DMS53 (cell line): Measurements from ENCODE around the gene NOX1.

Source experiments
- DNase-seq: peaks from one replicate; lab custom pipeline; 2025; lab: John Stamatoyannopoulos, UW

The NOX1 gene

DNA sequence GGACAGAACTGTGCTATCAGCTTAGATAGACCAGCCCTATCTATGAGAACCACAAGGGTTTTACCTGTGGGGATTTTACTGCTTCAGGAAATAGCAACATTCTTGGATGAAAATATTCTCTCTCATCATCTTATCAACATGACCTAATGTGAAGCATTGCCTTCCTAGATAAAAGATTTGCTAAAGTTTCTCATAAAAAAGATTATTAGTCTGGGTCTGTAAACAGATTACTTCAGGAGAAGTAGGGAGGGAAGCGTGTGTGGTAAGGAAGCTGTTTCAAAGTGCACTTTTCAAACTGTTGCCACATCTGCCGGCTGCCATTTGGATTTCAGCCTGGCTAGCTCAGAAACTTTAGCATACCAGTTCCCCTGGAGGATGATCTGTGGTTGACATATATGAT lies at the start of gene NOX1:
Gene NOX1, minus strand, starts transcription at position 35 of the 400 bp plus-strand sequence. CDS start 220 bp downstream, outside the sequence.
- peak; percentile 7 for DNase-seq

DNA sequence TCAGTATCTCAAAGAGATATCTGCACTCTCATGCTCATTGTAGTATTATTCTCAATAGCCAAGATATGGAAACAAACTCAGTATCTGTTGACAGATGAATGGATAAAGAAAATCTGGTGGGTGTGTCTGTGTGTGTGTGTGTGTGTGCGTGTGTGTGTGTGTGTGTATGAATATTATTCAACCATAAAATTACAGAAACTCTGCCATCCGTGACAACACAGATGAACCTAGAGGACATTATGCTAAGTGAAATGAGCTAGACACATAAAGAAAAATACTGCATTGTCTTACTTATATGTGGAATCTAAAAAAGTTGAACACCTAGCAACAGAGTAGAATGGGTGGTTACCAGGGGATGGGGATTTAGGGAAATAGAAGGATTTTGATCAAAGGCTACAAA lies 41.4 kb upstream of the NOX1 start:
- DNase-seq, result peak; percentile 45

DNA sequence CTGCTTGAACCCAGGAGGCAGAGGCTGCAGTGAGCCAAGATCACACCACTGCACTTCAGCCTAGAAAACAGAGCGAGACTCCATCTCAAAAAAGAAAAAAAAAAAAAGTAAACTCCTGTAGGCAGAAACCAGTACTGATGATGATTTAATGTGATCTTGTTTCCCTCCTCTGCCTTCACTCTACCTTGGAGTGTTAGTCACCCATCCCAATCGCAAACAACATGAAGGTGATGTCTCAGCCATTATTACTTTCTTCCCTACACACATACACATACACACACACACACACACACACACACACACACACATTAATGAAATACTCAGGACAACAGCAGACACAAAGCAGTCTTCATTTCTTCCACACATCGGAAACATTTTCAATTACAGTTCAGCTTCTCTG lies 39.0 kb upstream of the NOX1 start:
- DNase-seq, result no peak

DNA sequence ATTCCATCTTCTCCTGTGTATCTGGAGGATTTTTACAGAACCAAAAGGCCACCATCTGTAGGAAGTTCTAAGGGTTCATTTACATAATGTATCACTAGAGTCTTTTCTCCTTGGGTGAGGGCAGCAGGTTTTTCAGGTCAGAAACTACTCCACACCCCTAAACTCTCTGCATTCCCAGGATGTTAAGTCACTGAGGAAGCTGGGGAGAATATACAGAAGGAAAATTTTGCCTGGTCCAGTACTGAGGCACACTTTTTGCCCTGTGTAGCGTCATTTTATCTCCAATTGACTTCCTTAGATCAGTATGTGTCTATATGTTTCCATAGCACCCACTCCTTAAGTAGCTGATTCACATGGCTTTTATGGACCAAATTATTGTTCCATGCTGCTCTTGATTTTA lies 37.6 kb upstream of the NOX1 start:
- DNase-seq, result no peak

DNA sequence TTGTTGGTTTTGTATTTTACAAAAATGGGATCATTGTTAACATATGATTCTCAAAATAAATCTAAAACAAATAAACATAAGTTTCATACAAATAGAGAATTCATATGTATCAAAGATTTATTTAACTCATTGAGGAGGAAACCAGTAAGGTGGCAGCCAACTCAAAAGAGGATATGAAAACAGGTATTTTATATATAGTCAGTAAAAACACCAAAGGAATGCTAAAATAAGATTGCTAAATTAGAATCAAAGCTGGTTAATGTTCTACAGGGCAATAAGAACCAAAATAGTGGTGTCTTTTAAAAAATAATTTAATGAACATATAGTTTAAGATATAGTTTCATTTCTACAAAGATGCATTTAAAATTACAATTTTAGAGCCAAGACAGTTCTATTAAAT lies 31.5 kb upstream of the NOX1 start:
- no peak for DNase-seq

DNA sequence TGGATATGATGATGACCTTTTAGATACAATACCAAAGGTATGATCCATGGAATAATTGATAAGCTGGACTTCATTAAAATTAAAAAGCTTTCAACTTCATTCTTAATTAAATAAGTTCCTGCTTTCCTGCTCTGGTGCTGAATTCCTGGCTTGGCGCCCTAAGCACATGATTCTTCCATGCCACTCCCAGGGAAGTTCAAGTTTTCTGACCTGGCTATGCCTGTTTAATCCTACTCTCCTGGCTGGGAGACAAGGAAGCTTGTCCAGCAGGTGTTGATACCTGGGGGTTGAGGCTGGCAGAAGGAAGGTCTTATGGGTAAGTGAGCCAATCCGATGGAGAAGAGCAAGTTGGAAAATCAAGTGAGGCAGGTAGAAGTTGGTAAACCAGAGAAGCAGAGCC lies 30.3 kb upstream of the NOX1 start:
- no peak for DNase-seq

DNA sequence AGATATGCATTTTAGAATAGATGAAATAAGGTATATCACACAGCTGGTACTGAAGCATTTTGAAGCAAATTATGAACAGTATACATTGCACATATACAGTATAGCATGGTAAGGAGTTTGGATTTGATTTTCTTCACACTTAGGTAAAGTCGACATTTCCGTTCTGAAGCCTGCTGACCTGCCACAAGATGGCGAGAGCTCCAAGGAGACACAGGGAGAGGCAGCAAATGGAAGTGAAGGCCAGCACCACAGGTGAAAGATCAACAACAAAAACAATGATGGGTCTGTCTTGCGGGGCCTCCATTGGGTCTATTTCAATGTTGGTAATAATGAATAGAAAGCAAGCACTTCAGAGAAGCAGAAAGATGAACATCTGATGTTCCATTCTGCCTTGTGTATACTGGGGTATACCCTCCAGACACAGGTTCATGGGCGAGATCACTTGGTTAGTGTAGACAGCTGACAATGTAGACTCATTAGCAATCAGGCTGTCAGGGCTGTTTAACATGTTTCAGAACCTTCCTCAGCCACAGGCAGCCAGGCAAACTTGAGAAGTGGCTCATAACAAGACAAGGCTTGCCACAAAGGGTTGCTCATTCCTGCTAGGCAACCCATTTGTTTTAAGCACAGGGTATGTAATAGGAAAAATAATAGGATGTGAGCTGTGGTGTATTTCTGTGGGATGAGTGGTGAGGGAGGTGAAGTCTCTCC lies 21.4 kb upstream of the NOX1 start:
- peak; percentile 79 for DNase-seq

DNA sequence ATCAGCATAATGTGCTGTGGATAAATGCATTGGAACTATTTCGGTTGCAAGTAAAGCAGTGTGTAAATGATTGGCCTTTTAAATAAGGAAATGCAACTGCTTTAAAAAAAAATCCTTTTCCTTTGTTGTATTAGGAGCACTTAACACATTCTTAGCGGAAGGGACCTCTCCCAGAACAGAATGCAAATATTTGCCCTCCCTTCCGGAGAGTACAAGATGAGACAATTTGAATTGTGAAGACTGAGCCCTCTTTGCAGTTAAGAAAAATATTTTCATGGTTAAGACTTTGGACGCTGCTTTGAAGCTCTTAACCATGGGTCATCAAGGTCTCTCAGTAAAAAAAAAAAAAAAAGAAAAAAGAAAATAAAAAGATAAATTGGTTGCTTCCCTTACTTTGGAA lies 9.5 kb upstream of the NOX1 start:
- peak; percentile 61 for DNase-seq

DNA sequence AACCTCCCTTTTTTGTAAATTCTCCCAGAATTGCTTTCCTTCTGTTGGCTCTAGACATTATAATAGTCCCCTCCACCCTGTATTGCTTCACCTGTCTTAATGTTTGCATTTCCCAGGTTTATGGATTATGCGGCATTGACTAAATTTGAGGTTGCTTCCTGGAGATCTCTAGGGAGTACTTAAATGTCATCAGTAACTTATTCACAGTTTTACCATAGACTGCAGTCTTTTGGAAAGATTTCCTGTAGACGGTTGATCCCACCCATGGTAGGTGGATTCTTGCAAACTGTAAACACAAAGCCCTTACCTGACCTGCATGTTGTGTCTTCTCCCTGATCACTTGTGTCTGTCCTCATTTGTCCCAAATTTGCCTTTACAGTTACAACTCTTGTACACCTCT lies 6.2 kb upstream of the NOX1 start:
- DNase-seq, result peak; percentile 58

DNA sequence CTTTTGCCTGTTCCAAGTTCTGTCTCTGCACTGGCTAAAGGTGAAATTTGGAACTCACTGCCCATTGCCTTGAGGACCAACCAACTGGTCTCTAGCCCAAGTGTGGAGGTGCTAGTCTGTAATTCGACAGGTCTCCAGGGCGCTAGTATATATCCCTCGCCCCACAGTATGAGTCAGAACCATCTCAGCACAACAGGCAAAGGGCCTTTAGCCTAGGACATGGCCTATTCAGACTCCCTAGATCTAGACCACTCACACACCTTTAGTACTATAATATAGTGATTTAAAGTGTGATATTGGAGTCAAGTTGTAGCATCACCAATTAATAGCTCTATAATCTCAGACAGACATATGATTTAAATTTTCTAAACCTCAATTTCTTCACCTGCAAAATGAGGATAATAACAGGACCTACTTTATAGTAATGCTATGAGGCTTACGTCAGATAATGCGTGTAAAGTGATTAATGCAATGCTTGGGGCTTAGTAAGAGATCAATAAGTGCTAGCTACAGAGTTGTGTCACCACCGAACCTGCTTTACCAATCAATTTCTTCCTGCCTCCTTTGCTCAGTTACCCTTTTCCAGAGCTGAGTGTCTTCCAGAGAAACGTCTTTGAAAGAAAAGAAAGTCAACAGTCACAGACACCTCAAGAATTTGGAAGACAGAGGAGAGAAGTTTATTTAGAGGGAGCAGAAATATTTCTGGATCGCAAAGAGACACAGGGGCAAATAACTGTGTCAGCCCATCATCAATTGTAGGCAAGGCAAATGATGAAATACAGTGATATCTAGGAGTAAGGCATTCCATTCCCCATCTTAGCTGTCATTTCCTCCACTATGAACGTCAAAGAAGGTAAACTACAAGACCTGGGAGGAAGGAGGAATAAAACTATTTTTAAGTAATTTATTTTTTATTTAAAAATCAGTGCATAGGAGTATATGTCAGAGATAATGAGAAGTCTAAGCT lies 2.3 kb downstream of the NOX1 start:
- DNase-seq, result peak; percentile 19

DNA sequence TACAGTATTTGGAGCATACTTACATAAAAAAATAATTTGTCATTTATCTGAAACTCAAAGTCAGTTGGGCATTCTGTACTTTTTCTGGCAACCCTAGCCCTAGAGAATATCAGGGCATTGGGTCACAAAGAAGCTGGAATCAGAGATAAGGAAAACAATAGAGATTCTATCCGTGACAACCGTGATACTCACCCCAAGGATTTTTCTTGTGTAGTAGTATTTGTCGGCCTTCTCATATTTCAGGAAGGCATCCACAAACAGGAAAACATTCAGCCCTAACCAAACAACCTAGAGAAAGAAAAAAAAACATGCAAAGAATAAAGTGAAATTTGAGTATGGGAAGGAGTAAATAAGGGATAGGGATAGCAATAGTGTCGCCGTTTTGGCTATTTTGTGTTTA lies 3.6 kb downstream of the NOX1 start:
- peak; percentile 73 for DNase-seq

DNA sequence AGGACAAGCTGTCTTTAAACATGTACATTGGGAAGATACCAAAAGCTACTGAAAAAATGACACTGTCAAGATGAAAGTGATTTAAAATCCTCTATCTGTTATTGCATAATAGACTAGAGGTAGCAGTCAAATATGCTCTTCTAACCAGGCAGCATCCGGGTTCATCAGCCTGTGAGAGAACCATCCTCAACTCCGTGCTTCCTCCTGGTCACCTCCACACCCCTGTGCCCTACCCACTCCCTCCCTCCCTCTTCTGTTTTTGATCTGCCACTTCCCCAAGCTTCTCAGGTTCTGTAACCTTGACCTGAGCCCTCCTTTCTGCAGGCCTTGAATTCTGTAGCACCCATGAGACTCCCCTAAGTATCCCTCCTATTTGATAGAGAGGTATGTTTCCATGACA lies 5.9 kb downstream of the NOX1 start:
- DNase-seq, result no peak

DNA sequence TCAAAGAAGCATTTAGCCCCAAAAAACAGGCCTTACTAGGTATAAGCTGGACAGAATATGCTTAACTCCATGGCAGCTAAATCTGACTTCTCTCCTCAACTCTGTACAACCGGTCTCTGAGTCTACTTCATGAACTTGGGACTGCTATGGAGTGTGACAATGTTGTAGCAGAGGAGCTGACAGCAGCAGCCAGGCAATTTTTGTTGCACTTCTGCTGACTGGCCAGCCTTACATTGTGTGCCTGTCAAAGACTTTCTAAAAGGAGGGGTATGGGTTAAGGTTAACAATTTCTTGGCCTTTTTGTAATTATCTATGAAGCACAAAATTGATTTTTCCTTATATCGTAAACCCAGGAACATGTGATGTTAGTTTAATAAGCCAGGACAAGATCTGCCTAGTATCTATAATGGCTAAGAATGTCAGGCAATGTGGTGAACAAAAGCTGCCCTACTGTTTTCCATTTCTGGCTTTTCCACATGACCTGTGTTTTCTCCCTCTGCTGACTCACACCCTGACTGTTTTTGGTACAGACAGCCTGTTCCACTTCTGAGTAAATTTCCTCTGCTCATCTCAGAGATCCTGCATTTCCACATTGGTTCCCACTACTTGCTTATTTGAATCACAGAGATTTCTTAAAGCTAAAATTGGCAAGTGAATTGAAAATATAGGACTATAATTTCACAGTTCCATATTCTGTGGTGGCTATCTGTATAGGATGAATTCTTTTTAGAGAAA lies 9.3 kb downstream of the NOX1 start:
- peak; percentile 29 for DNase-seq

DNA sequence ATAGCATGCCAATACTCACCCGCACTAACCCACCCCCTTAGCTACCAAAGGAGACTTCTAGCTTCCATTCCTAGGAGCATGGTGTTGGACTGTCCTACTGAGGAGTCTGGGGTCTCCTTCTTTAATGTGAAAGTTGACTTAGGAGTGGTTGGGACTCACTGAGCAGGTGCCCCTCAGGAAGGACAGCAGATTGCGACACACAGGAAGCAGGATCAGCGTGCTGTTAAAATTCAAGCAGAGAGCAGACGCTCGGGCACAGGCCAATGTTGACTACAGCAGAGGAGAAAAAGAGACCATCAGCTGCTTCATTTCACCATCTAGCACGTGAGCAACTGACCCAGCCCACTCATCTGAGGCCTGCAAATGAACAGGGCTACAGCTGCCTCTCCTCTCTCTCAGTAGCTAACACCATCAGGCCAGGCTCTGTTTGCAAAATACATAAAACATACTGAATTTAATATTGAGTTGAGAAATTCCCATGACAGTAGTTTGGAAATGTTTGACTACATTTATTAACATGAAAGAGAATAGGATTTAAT lies 10.8 kb downstream of the NOX1 start:
- no peak for DNase-seq

DNA sequence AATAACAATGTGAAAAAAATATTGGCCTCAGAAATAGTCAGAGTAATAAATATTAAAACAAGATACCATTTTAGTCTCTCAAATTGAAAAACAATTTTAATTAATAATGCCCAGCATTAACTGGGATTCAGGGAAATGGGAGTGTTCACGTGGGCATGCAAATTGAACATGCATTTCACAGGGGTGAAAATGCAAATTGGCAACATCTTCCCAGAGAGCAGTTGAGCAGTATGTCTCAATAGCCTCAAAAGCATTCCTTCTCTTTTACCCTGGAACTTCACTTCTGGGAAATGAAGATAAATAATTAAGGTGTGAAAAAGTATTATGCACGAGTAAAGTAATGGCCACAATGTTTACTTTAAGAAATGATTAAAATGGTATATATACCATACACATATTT lies 21.3 kb downstream of the NOX1 start:
- no peak for DNase-seq

DNA sequence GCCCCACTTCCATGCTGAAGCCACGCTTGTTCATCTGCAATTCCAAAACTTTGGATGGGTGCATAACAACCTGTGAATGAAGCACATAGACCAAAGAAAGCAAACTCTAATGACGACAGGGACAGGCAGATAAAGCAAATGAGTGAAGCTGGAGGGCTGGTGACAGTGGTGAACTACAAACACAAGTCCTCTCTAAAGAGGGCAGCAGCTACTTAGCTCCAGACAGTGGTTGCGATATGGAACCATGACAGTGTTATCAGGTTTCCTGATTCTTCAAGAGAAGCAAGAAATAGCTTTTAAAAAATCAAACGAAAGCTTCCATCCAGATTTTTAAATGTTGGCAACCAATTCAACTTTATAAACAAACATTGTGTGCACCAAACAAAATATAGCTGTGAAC lies 23.8 kb downstream of the NOX1 start:
- no peak for DNase-seq

DNA sequence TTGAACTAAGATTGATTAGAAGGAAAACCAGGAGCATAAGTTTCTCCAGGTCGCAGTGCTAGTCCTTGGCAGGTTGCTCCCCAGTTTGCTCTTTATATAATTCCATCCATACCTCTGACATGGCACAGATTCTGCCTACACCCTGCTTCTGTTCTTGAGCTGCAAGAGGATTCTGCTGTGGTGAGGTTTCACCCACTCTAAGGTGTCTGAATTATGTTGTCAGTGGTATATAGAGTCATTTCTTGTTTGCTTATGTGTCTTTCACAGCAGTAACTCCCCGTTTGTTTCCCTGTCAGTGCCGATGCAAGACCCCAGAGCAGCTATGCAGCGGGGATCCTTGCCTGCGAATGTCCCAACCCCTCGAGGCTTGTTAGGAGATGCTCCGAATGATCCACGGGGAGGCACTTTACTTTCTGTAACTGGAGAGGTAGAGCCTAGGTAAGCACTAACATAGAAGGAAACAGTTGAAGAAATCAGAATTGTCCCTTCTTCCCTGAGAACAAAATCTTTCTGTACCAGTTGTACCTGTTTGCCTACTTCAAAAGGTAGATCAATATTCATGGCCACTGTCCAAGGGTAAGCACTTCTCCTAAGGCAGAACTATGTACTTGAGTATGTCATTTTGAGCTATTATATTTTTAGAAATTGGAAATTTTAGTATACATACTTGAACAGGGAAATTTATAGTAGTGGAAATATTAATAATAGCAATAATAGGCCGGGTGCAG lies 42.8 kb downstream of the NOX1 start:
- no peak for DNase-seq

DNA sequence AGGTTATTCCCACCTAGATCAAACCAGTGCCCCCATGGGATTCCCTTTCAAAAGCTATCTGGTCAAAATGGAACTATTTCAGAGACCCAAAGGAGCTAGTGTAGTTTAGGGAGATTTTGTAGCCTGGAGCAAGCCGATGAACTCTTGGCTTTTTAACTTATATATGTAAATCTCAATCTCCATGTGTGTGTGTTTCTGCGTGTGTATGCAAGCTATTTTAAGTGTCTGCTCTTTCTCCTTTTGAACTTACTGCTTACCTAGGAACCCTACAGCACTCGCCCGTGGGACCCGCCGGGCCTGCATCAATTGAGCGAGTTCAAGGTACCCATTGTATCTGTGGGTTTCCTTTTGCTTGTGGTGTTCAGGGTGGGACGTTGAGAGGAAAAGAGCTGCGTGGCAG lies 43.6 kb downstream of the NOX1 start:
- DNase-seq, result no peak

DNA sequence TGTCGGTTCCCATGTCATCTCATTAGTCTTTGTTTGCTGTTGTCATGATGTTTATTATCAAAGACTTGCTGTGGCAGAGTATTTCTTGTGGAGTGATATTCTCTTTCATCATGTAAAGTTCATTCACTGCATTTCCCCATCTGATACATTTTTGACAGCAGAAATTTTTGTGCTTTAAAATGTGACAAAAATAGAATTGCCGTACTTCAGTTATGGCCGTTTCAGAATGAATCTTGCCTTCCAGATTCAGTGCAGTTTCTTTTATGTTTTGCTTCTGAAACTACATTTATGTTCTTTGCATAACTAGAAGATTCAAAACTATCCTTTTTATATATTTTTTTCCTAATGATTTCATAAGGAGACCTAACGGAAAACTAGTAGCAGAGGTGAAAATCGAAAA lies 44.0 kb downstream of the NOX1 start:
- no peak for DNase-seq

DNA sequence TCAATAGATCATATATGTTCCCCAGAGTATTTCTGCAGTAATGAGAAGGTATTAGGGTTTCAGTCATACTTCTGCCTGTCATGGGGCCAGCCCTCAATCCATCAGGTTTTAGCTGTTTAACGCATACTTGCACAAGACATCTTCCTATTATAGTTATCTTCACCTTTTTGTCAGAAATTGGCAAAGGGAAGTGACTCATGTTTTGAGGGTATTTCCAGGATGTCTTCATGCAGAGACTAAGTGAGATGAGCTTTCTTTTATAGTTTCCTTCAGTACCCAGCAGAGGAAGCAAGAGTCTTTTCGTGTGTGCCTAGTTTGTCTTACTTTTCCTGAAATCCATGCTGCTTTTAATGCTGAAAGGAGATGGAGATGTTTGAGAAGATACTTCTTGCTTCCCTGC lies 44.4 kb downstream of the NOX1 start:
- DNase-seq, result no peak

DNA sequence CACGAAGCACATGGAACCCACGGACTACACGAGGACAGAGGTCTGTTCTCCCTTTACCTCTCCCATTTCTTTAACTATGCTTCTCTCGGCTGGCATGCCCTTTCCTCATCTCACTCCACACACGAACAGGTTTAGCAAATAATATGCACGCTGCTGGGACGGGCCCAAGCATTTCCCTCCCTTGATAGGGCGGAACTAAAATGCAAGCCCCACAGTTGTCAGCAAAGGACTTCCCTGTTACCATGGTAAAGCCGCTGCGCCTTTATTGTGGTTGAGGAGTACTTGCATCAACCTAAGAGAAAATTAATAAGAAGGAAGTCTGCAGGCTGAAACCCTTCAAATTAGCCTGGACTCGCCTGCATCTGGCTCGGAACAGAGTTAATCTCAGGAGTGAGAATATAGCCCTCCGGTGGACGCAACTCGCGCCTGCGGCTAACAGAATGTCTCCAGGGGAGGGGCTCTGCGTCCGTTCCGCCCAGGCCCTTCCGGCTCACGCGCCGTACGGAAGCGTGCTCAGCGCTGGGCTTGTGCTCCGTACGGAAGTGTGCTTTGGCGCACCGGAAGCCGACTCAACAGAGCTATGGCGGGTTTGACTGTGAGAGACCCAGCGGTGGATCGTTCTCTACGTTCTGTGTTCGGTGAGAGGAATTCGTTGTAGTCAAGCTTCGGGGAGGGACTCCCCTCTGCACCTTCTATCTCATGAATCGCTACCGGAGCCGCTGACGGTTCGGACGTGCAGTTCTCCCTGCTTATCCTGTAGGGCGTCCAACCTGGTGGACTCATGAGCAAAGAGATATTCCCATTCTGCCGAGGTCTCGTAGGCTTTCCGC lies 54.1 kb downstream of the NOX1 start, which contains the start of gene CSTF2:
Gene CSTF2, plus strand, starts transcription at position 555 of the 830 bp plus-strand sequence. Its CDS starts 26 bp downstream, at position 581.
- DNase-seq, result peak; percentile 95
